B cell (primary cell): ENCODE results near the gene AUNIP. TPM values are rescaled to one million over a fixed set of nuclear protein-coding genes. Genes with fewer than 3 reads are reported as not detected.

Source experiments
- ATAC-seq: fragments of 200-7000 bp; cut with Tn5 transposase; one replicate; pipeline ENCODE4 v1.10.0; 2021; ENCODE audit warnings: low read depth, mild to moderate bottlenecking, moderate number of reproducible peaks, moderate library complexity
- CTCF ChIA-PET: fragments of 350-600 bp; sonication (Branson Sonifier 250); formaldehyde crosslinking; loops from one replicate; lab custom pipeline; 2021; ENCODE audit warnings: antibody characterized with exemption, inconsistent platforms; lab: Charles Lee
- POLR2A ChIA-PET: fragments of 350-600 bp; sonication (Branson Sonifier 250); formaldehyde crosslinking; loops from one replicate; lab custom pipeline; 2021; ENCODE audit warnings: antibody characterized with exemption; lab: Charles Lee
- DNase-seq: peaks from one replicate; pipeline ENCODE4 v3.0.0; 2013
- H2AFZ ChIP-seq: 2 replicates; pipeline ENCODE4 v1.6.1; 2012; ENCODE audit warnings: mild to moderate bottlenecking, low read depth, low read length; ENCODE audit not compliant: insufficient read depth, poor library complexity, severe bottlenecking
- H3K27ac ChIP-seq, 2 donors: 1 replicate in 1 of 2; 2 replicates in 1 of 2; pipeline ENCODE4 v1.5.1; 2012 to 2013; ENCODE audit warnings: low read length in 2 of 2, mild to moderate bottlenecking in 2 of 2, moderate library complexity in 1 of 2
- H3K27me3 ChIP-seq, 4 experiments: fragments of 200-600 bp in 1 of 4; sonication (generic) in 1 of 4; replicated peaks in 1 of 4; 1 replicate in 2 of 4; 2 replicates in 2 of 4; pipeline versions ENCODE4 v1.6.1 to v1.7.0; 2013 to 2016; ENCODE audit warnings: low read length in 3 of 4, mild to moderate bottlenecking in 2 of 4, mixed read lengths in 1 of 4, moderate library complexity in 1 of 4; ENCODE audit not compliant: insufficient read depth in 4 of 4, control insufficient read depth in 3 of 4; ENCODE audit errors: control extremely low read depth in 1 of 4
- H3K36me3 ChIP-seq, 2 experiments: replicated peaks in 1 of 2; 1 replicate in 1 of 2; 2 replicates in 1 of 2; pipeline versions ENCODE4 v1.6.1 to v1.7.1; 2013; ENCODE audit warnings: low read length in 1 of 2; ENCODE audit not compliant: insufficient read depth in 2 of 2, control insufficient read depth in 1 of 2; ENCODE audit errors: control extremely low read depth in 1 of 2, extremely low read depth in 1 of 2
- H3K4me1 ChIP-seq, 2 donors: fragments of 200-600 bp in 1 of 2; sonication (generic) in 1 of 2; 1 replicate in 1 of 2; 2 replicates in 1 of 2; pipeline versions ENCODE4 v1.5.1 to v1.6.1; 2013 to 2017; ENCODE audit warnings: low read length in 2 of 2; ENCODE audit not compliant: control insufficient read depth in 2 of 2, insufficient read depth in 2 of 2
- H3K4me2 ChIP-seq: replicated peaks from 2 replicates; pipeline ENCODE3; 2012; ENCODE audit warnings: mild to moderate bottlenecking, low read depth, low read length; ENCODE audit not compliant: poor library complexity, severe bottlenecking
- H3K4me3 ChIP-seq, 5 experiments: fragments of 200-600 bp in 1 of 5; sonication (generic) in 1 of 5; 1 replicate in 3 of 5; 2 replicates in 2 of 5; pipeline versions ENCODE4 v1.5.1 to v1.7.0; 2011 to 2016; ENCODE audit warnings: low read length in 4 of 5, mild to moderate bottlenecking in 4 of 5, low read depth in 2 of 5, control low read depth in 1 of 5, moderate library complexity in 1 of 5; ENCODE audit not compliant: insufficient read depth in 1 of 5; ENCODE audit errors: control extremely low read depth in 1 of 5, extremely low read depth in 1 of 5
- H3K79me2 ChIP-seq: fragments of 200-600 bp; sonication (generic); one replicate; pipeline ENCODE4 v1.6.0; 2016; ENCODE audit warnings: low read length; ENCODE audit not compliant: control insufficient read depth, insufficient read depth
- H3K9ac ChIP-seq: fragments of 200-600 bp; sonication (generic); 2 replicates; pipeline ENCODE4 v1.6.1; 2017; ENCODE audit warnings: mild to moderate bottlenecking, low read length, moderate library complexity
- H3K9me3 ChIP-seq, 3 donors: one replicate each; pipeline versions ENCODE4 v1.6.1 to v1.7.1; 2013; ENCODE audit warnings: low read length in 2 of 3; ENCODE audit not compliant: control insufficient read depth in 2 of 3, insufficient read depth in 1 of 3; ENCODE audit errors: control extremely low read depth in 1 of 3
- H4K20me1 ChIP-seq: 2 replicates; pipeline ENCODE4 v1.6.0; 2012; ENCODE audit warnings: mild to moderate bottlenecking, low read length; ENCODE audit not compliant: insufficient read depth, control insufficient read depth, poor library complexity, severe bottlenecking
- H3K27ac Mint-ChIP-seq: one replicate; pipeline ENCODE4 v1.8.0; 2021; ENCODE audit warnings: mixed read lengths
- H3K27me3 Mint-ChIP-seq: one replicate; pipeline ENCODE4 v1.8.0; 2021; ENCODE audit warnings: mixed read lengths
- H3K4me1 Mint-ChIP-seq: one replicate; pipeline ENCODE4 v1.8.0; 2021; ENCODE audit warnings: mixed read lengths
- H3K4me3 Mint-ChIP-seq: one replicate; pipeline ENCODE4 v1.8.0; 2021; ENCODE audit warnings: mixed read lengths
- H3K9me3 Mint-ChIP-seq: one replicate; pipeline ENCODE4 v1.8.0; 2022; ENCODE audit warnings: mixed read lengths; ENCODE audit not compliant: insufficient read depth
- CTCF ChIP-seq: fragments of 200-600 bp; IDR thresholded peaks from one replicate; pipeline ENCODE4 v1.8.0; 2022; ENCODE audit warnings: antibody characterized with exemption, mild to moderate bottlenecking
- EZH2 ChIP-seq: IDR thresholded peaks from 2 replicates; pipeline ENCODE4 v1.6.1; 2012; ENCODE audit warnings: borderline replicate concordance, low read depth, mild to moderate bottlenecking, moderate library complexity, low read length; ENCODE audit not compliant: insufficient read depth, poor library complexity, severe bottlenecking
- WGBS: methylation state at CpG from one replicate; pipeline ENCODE4 v1.1.5; 2013; ENCODE audit warnings: missing lambda C conversion rate; ENCODE audit not compliant: insufficient coverage; 5-methylcytosine and 5-hydroxymethylcytosine counted together
- intact Hi-C: fragments of 100-400 bp; cut with micrococcal nuclease; formaldehyde crosslinking; loops from one replicate; pipeline ENCODE4 v1.10.0; 2022
- polyA plus RNA-seq: library from polyadenylated mRNA; depleted of rRNA; stranded (reverse); fragments of >200 nt; gene quantifications from 2 replicates; pipeline ENCODE4 v1.2.3, GENCODE V29; 2012
- total RNA-seq, 2 donors: library from RNA; stranded (reverse); fragments of 120-200 nt in 1 of 2; gene quantifications; 1 replicate in 1 of 2; 2 replicates in 1 of 2; pipeline versions ENCODE4 v1.2.3 to v1.2.4, GENCODE V29; 2013 to 2022

AUNIP gene
- total and polyA plus RNA-seq, 2 donors (not counting 1 experiment from before 2014, with no cell fraction given), result 0.27 TPM; not detected in 1

GRCh38 chr1:25879675-25880074 lies 20.4 kb upstream of the AUNIP start:
- Histone ChIP-seq H3K4me1 (peaks cover 5 to 12% of the 10 kb centered on the region in 2 donors), H3K9ac (no peak overlapping the region), H3K27ac (no peak overlapping the region), H3K4me3 (no peak overlapping the region), H4K20me1 (no peaks in the 10 kb centered on the region), H3K79me2 (no peaks in the 10 kb centered on the region), H2AFZ (no peak overlapping the region), H3K36me3 (no peaks in the 10 kb centered on the region), H3K4me2 (no peak overlapping the region), H3K9me3 (no peaks in the 10 kb centered on the region), H3K27me3 (no peaks in the 10 kb centered on the region)
- intact Hi-C loops, result no loop called here
- H3K27ac Mint-ChIP-seq, result no peak overlapping the region
- WGBS, result 65% methylated on average over 2 of the region's 2 CpGs
- no peaks in the 10 kb centered on the region for H3K9me3 Mint-ChIP-seq
- ChIA-PET CTCF (interaction anchor here (1.2 kb wide), 1 partner anchor 16 kb away, joined by 4 read pairs; no protein-coding TSS in a partner anchor), POLR2A (no interaction called here)
- no peak for TF ChIP-seq EZH2
- no peak for TF ChIP-seq CTCF
- ATAC-seq, result no peak
- H3K4me1 Mint-ChIP-seq, result peaks cover 8% of the 10 kb centered on the region
- no peak for DNase-seq
- H3K27me3 Mint-ChIP-seq, result no peaks in the 10 kb centered on the region
- H3K4me3 Mint-ChIP-seq, result no peak overlapping the region

- Mint-ChIP-seq H3K27me3 (no peaks in the 10 kb centered on the region), H3K4me1 (peaks cover 9% of the 10 kb centered on the region), H3K4me3 (no peak overlapping the region), H3K27ac (no peak overlapping the region), H3K9me3 (no peaks in the 10 kb centered on the region)
- ChIA-PET CTCF (interaction anchor here (0.6 kb wide), 1 partner anchor 98 kb away, joined by 4 read pairs; no protein-coding TSS in a partner anchor), POLR2A (interaction anchor here (0.6 kb wide), 1 partner anchor 1188 kb away, joined by 3 read pairs; no protein-coding TSS in a partner anchor)
- Histone ChIP-seq H3K4me1 (peaks cover 10 to 18% of the 10 kb centered on the region in 2 donors), H3K36me3 (no peaks in the 10 kb centered on the region), H3K4me2 (no peak overlapping the region), H4K20me1 (no peaks in the 10 kb centered on the region), H3K4me3 (no peak overlapping the region), H3K79me2 (no peaks in the 10 kb centered on the region), H2AFZ (no peak overlapping the region), H3K27ac (no peak overlapping the region), H3K9me3 (no peaks in the 10 kb centered on the region), H3K27me3 (no peaks in the 10 kb centered on the region), H3K9ac (no peak overlapping the region)
- intact Hi-C loops, result no loop called here
- no peak for TF ChIP-seq EZH2
- TF ChIP-seq CTCF, result no peak
- DNase-seq, result no peak
- ATAC-seq, result no peak
- 100% methylated on average over 1 of the region's 5 CpGs for WGBS
Observed at GRCh38 chr1:25878690-25879089, 19.4 kb upstream of the AUNIP start.
